H1 (cell line): ENCODE results near the gene WDR49. TPM values are rescaled to one million over a fixed set of nuclear protein-coding genes. Genes with fewer than 3 reads are reported as not detected.

Source experiments
- CTCF ChIA-PET: fragments of 300-600 bp; sonication (Branson Sonifier 250); formaldehyde crosslinking; loops from one replicate; lab custom pipeline; 2021; ENCODE audit not compliant: partially characterized antibody; lab: Charles Lee
- POLR2A ChIA-PET: fragments of 300-600 bp; sonication (Branson Sonifier 250); formaldehyde crosslinking; loops from one replicate; lab custom pipeline; 2021; ENCODE audit warnings: inconsistent platforms; ENCODE audit not compliant: partially characterized antibody; lab: Charles Lee
- DNase-seq, 2 experiments: peaks; one replicate each; pipeline versions ENCODE4 v3.0.0 to v3.0.0-alpha.2; 2010 to 2022; ENCODE audit warnings: low spot score in 2 of 2, low read depth in 1 of 2, mixed read lengths in 1 of 2
- FAIRE-seq: peaks from 2 replicates; lab custom pipeline; 2011; peaks lifted over from hg19 to GRCh38; lab: Jason Lieb, UNC
- H2AFZ ChIP-seq: 2 replicates; pipeline ENCODE4 v1.8.1; 2012; ENCODE audit warnings: low read length, inconsistent platforms
- H2AK5ac ChIP-seq: 2 replicates; pipeline ENCODE4 v1.6.1; 2013; ENCODE audit warnings: low read depth, low read length
- H2BK120ac ChIP-seq: replicated peaks from 2 replicates; pipeline ENCODE3; 2013; ENCODE audit warnings: low read depth, low read length, inconsistent platforms
- H2BK12ac ChIP-seq: 2 replicates; pipeline ENCODE4 v1.6.1; 2013; ENCODE audit warnings: low read depth, low read length
- H2BK15ac ChIP-seq: 2 replicates; pipeline ENCODE4 v1.6.1; 2013; ENCODE audit warnings: low read length
- H2BK20ac ChIP-seq: 2 replicates; pipeline ENCODE4 v1.6.1; 2013; ENCODE audit warnings: low read length
- H2BK5ac ChIP-seq: 2 replicates; pipeline ENCODE4 v1.6.1; 2013; ENCODE audit warnings: low read depth, low read length
- H3K14ac ChIP-seq: 2 replicates; pipeline ENCODE4 v1.6.1; 2013; ENCODE audit warnings: inconsistent platforms; ENCODE audit not compliant: insufficient read length
- H3K18ac ChIP-seq: 2 replicates; pipeline ENCODE4 v1.6.1; 2013; ENCODE audit warnings: low read length; ENCODE audit errors: extremely low read depth
- H3K23ac ChIP-seq: 2 replicates; pipeline ENCODE4 v1.6.1; 2013; ENCODE audit warnings: inconsistent platforms; ENCODE audit not compliant: insufficient read length
- H3K23me2 ChIP-seq: 2 replicates; pipeline ENCODE4 v1.6.1; 2013; ENCODE audit warnings: low read depth, low read length
- H3K27ac ChIP-seq: 2 replicates; pipeline ENCODE4 v1.6.1; 2011; ENCODE audit warnings: low read depth, low read length, inconsistent platforms
- H3K27me3 ChIP-seq, 4 experiments: replicated peaks in 1 of 4; 1 replicate in 1 of 4; 2 replicates in 3 of 4; pipeline versions ENCODE4 v1.6.1 to v1.8.1; 2011 to 2013; ENCODE audit warnings: low read length in 3 of 4, mild to moderate bottlenecking in 3 of 4, inconsistent platforms in 2 of 4, mixed read lengths in 2 of 4, moderate library complexity in 1 of 4; ENCODE audit not compliant: control insufficient read depth in 3 of 4, insufficient read depth in 3 of 4; ENCODE audit errors: extremely low read depth in 1 of 4
- H3K36me3 ChIP-seq, 4 experiments: 2 replicates each; pipeline versions ENCODE4 v1.6.1 to v1.8.1; 2011 to 2013; ENCODE audit warnings: mild to moderate bottlenecking in 4 of 4, low read length in 3 of 4, moderate library complexity in 2 of 4, control low read depth in 1 of 4, inconsistent platforms in 1 of 4; ENCODE audit not compliant: insufficient read depth in 4 of 4, control insufficient read depth in 2 of 4
- H3K4ac ChIP-seq: replicated peaks from 2 replicates; pipeline ENCODE3; 2013; ENCODE audit warnings: low read length, low read depth, mixed read lengths, inconsistent platforms; ENCODE audit not compliant: insufficient read length
- H3K4me1 ChIP-seq, 4 experiments: replicated peaks in 1 of 4; 1 replicate in 1 of 4; 2 replicates in 3 of 4; pipeline versions ENCODE4 v1.6.1 to v1.8.1; 2011 to 2013; ENCODE audit warnings: low read length in 3 of 4, inconsistent platforms in 2 of 4, mixed read lengths in 1 of 4; ENCODE audit not compliant: insufficient read depth in 4 of 4, control insufficient read depth in 3 of 4
- H3K4me2 ChIP-seq, 2 experiments: 2 replicates each; pipeline versions ENCODE4 v1.6.1 to v1.8.1; 2011 to 2013; ENCODE audit warnings: low read depth in 2 of 2, low read length in 2 of 2, control low read depth in 1 of 2, inconsistent platforms in 1 of 2, mild to moderate bottlenecking in 1 of 2; ENCODE audit not compliant: insufficient read depth in 1 of 2
- H3K4me3 ChIP-seq, 4 experiments: fragments of 200-600, 300-600 bp in 1 of 4; sonication (generic), shearing (Covaris generic), sonication (Bioruptor Twin) in 1 of 4; 2 replicates each; pipeline versions ENCODE4 v1.5.1 to v1.8.1; 2011 to 2016; ENCODE audit warnings: low read length in 4 of 4, low read depth in 3 of 4, control low read depth in 2 of 4, inconsistent platforms in 2 of 4, mild to moderate bottlenecking in 2 of 4, mixed read lengths in 1 of 4, moderate library complexity in 1 of 4; ENCODE audit not compliant: insufficient read depth in 2 of 4; ENCODE audit errors: extremely low read depth in 1 of 4
- H3K56ac ChIP-seq: replicated peaks from 2 replicates; pipeline ENCODE3; 2013; ENCODE audit warnings: low read depth, mild to moderate bottlenecking, mixed read lengths, low read length, inconsistent platforms; ENCODE audit not compliant: insufficient read length
- H3K79me1 ChIP-seq: 2 replicates; pipeline ENCODE4 v1.6.1; 2013; ENCODE audit warnings: low read depth, low read length, control low read depth
- H3K79me2 ChIP-seq, 2 experiments: 2 replicates each; pipeline versions ENCODE4 v1.6.1 to v1.8.1; 2012 to 2013; ENCODE audit warnings: low read length in 2 of 2, mild to moderate bottlenecking in 2 of 2, inconsistent platforms in 1 of 2; ENCODE audit not compliant: insufficient read depth in 2 of 2, control insufficient read depth in 1 of 2
- H3K9ac ChIP-seq, 4 experiments: replicated peaks in 1 of 4; 1 replicate in 1 of 4; 2 replicates in 3 of 4; pipeline versions ENCODE4 v1.6.1 to v1.8.1; 2011 to 2013; ENCODE audit warnings: low read depth in 3 of 4, low read length in 3 of 4, control low read depth in 2 of 4, mild to moderate bottlenecking in 2 of 4, moderate library complexity in 2 of 4, inconsistent platforms in 1 of 4; ENCODE audit errors: extremely low read depth in 1 of 4
- H3K9me3 ChIP-seq, 2 experiments: 2 replicates each; pipeline versions ENCODE4 v1.6.1 to v1.8.1; 2012 to 2013; ENCODE audit warnings: mild to moderate bottlenecking in 2 of 2, moderate library complexity in 2 of 2, control low read depth in 1 of 2, inconsistent platforms in 1 of 2, low read depth in 1 of 2, low read length in 1 of 2, mixed read lengths in 1 of 2; ENCODE audit not compliant: insufficient read depth in 2 of 2
- H4K20me1 ChIP-seq, 2 experiments: replicated peaks in 1 of 2; 2 replicates each; pipeline versions ENCODE3 to v1.8.1; 2011 to 2013; ENCODE audit warnings: inconsistent platforms in 2 of 2, low read length in 2 of 2, mild to moderate bottlenecking in 1 of 2; ENCODE audit not compliant: insufficient read depth in 2 of 2, control insufficient read depth in 1 of 2
- H4K5ac ChIP-seq: 2 replicates; pipeline ENCODE4 v1.6.1; 2013; ENCODE audit warnings: low read length, low read depth, mixed read lengths, inconsistent platforms; ENCODE audit not compliant: insufficient read length
- H4K8ac ChIP-seq: 2 replicates; pipeline ENCODE4 v1.8.0; 2013; ENCODE audit warnings: mild to moderate bottlenecking, moderate library complexity, low read length, inconsistent platforms; ENCODE audit not compliant: insufficient read depth; ENCODE audit errors: extremely low read depth
- H4K91ac ChIP-seq: replicated peaks from 2 replicates; pipeline ENCODE3; 2013; ENCODE audit warnings: low read length, mixed read lengths, inconsistent platforms; ENCODE audit not compliant: insufficient read length
- MAFK ChIP-seq: IDR thresholded peaks from 2 replicates; pipeline ENCODE4 v1.6.1; 2012; ENCODE audit warnings: low read depth, mild to moderate bottlenecking, improper control_type of control experiment, low read length
- SAP30 ChIP-seq: fragments of 300-600 bp; sonication (generic); IDR thresholded peaks from 2 replicates; pipeline ENCODE4 v1.7.1; 2012; ENCODE audit warnings: low read length, moderate library complexity, mild to moderate bottlenecking, inconsistent platforms; ENCODE audit not compliant: insufficient read depth, insufficient replicate concordance
- SIRT6 ChIP-seq: IDR thresholded peaks from one replicate; pipeline ENCODE4 v1.7.1; 2012; ENCODE audit warnings: low read length, inconsistent platforms
- WGBS, 2 experiments: shearing (Covaris generic) in 1 of 2; methylation state at CpG; one replicate each; pipeline versions ENCODE4 v1.1.6 to v1.1.7; 2013 to 2015; ENCODE audit warnings: low lambda C conversion rate in 2 of 2, mixed read lengths in 2 of 2, inconsistent platforms in 1 of 2, low coverage in 1 of 2, missing lambda C conversion rate in 1 of 2; ENCODE audit not compliant: insufficient replicate concordance in 2 of 2, insufficient coverage in 1 of 2, insufficient read length in 1 of 2; ENCODE audit errors: extremely low coverage in 1 of 2, missing lambda C conversion rate in 1 of 2; 5-methylcytosine and 5-hydroxymethylcytosine counted together
- polyA plus RNA-seq, 7 experiments: library from polyadenylated mRNA; depleted of rRNA in 3 of 7; stranded (reverse) in 5 of 7; unstranded in 2 of 7; fragments of >200 nt in 5 of 7; fragments of 200-250 nt in 2 of 7; gene quantifications; 1 replicate in 5 of 7; 2 replicates in 1 of 7; 4 replicates in 1 of 7; pipeline versions ENCODE4 v1.2.1 to v1.2.3, GENCODE V29; 2011 to 2013; ENCODE audit warnings: missing spikeins in 2 of 7, mixed read lengths in 2 of 7
- total RNA-seq: library from RNA; stranded (reverse); fragmentation: NEBNext Ultra II Directional; extraction: Animal tissue kit (Norgen Biotek cat#: 25700); gene quantifications from 2 replicates; pipeline ENCODE4 v1.2.1, GENCODE V29; 2021

Gene WDR49
- total and polyA plus RNA-seq, 2 of the 8 experiments (the other 6 are each of a cell fraction or from before 2014, with no cell fraction given), result 0.50 to 1.7 TPM

GRCh38 chr3:167651826-167652225 lies 1.9 kb downstream of the WDR49 start:
- H2BK15ac ChIP-seq, result no peak overlapping the region
- H2BK12ac ChIP-seq, result no peak overlapping the region
- H2BK5ac ChIP-seq, result no peak overlapping the region
- H3K27ac ChIP-seq, result no peak overlapping the region
- H3K36me3 ChIP-seq, result no peaks in the 10 kb centered on the region
- H3K56ac ChIP-seq, result no peak overlapping the region
- H3K14ac ChIP-seq, result no peak overlapping the region
- no peak overlapping the region for H3K4me2 ChIP-seq
- H2BK20ac ChIP-seq, result no peak overlapping the region
- no peaks in the 10 kb centered on the region for H3K79me2 ChIP-seq
- no peaks in the 10 kb centered on the region for H3K27me3 ChIP-seq
- CTCF ChIA-PET, result no interaction called here
- peaks cover 0 to 4% of the 10 kb centered on the region in 2 experiments; a peak in 1 of 4 replicates for H3K9me3 ChIP-seq
- H3K9ac ChIP-seq, result no peak overlapping the region
- no peaks in the 10 kb centered on the region for H4K20me1 ChIP-seq
- H3K4me3 ChIP-seq, result no peak overlapping the region
- H2BK120ac ChIP-seq, result no peak overlapping the region
- no peaks in the 10 kb centered on the region for H3K23me2 ChIP-seq
- H4K8ac ChIP-seq, result no peak overlapping the region
- no peak overlapping the region for H4K91ac ChIP-seq
- no peak overlapping the region for H3K23ac ChIP-seq
- no peak overlapping the region for H2AFZ ChIP-seq
- 85% methylated on average over 1 of the region's 1 CpG; no CpG with 5 or more reads in 1 of the 2 experiments for WGBS, 2 experiments
- no peak overlapping the region for H4K5ac ChIP-seq
- POLR2A ChIA-PET, result interaction anchor here (0.7 kb wide), 1 partner anchor 241 kb away, joined by 3 read pairs; no protein-coding TSS in a partner anchor
- peaks cover 3 to 11% (median 7%) of the 10 kb centered on the region in 4 experiments; a peak in 5 of 7 replicates for H3K4me1 ChIP-seq
- H3K79me1 ChIP-seq, result no peaks in the 10 kb centered on the region; the same call in 1 of the 2 replicates
- no peak for FAIRE-seq
- no peak overlapping the region for H2AK5ac ChIP-seq
- H3K4ac ChIP-seq, result no peak overlapping the region
- TF ChIP-seq MAFK (no peak), SAP30 (no peak), SIRT6 (no peak)
- H3K18ac ChIP-seq, result no peak overlapping the region
- no peak for DNase-seq
